Bronchial epithelial cell (primary cell): ENCODE measurements around the gene MAGI2. TPM values are rescaled to one million over a fixed set of nuclear protein-coding genes. Genes with fewer than 3 reads are reported as not detected.

ENCODE experiments used
- DNase-seq: peaks from one replicate; pipeline ENCODE4 v3.0.0-alpha.2; 2010; ENCODE audit warnings: low read depth
- FAIRE-seq: peaks from 2 replicates; lab custom pipeline; 2011; peaks lifted over from hg19 to GRCh38; lab: Jason Lieb, UNC
- H3K27me3 ChIP-seq: 2 replicates; pipeline ENCODE4 v1.5.1; 2011; ENCODE audit warnings: low read length; ENCODE audit not compliant: control insufficient read depth, insufficient read depth
- H3K36me3 ChIP-seq: 2 replicates; pipeline ENCODE4 v1.5.1; 2011; ENCODE audit warnings: low read length; ENCODE audit not compliant: control insufficient read depth, insufficient read depth
- H3K4me3 ChIP-seq: 2 replicates; pipeline ENCODE4 v1.5.1; 2011; ENCODE audit warnings: mild to moderate bottlenecking, low read depth, low read length, control low read depth
- CTCF ChIP-seq: IDR thresholded peaks from 2 replicates; pipeline ENCODE4 v1.5.1; 2011; ENCODE audit warnings: mild to moderate bottlenecking, moderate library complexity, low read length, control low read depth, inconsistent platforms; ENCODE audit not compliant: insufficient read depth, severe bottlenecking
- total RNA-seq: library from RNA; depleted of rRNA; stranded (reverse); fragments of >200 nt; gene quantifications from 2 replicates; pipeline ENCODE4 v1.2.1, GENCODE V29; 2014

MAGI2 gene
- total RNA-seq, 1 donor from 2014 or later = 2.6 TPM

DNA sequence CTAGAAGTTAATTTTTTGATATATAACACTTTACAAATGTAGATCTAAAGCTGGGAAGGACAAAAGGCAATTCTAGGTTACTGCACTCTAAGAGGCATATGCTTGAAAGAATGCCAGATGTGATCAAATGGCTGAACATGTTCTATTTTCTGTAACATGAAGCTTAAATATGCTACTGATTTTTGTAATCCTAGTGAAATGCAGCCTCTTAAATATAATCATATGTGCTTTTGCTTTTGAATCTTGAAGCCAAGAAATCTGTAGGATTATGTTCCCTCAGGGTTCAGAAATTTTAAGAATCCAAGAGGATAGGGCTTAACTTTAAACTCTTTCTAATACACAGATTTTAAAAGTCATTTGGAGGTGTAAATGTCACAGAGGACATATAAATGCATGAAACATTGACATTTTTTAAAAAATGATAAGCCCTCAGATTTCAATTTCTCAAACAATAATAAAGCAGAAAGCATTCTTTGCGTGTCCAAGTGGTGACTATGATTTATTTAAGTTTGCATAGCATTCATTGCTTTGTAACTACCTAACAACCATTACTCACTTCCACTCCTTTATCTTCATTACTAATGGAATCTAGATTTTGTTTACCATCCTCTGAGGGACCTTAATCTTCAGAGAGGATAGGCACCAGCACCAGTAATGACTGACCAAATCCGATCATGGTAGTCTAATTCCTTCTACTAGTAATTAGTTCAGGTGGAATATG is 170.4 kb downstream of the MAGI2 start:
- H3K27me3 ChIP-seq = no peaks in the 10 kb centered on the region
- no peak overlapping the region for H3K4me3 ChIP-seq
- no peak for FAIRE-seq
- H3K36me3 ChIP-seq = no peaks in the 10 kb centered on the region
- peak; percentile 85 for DNase-seq
- TF ChIP-seq CTCF = no peak

GRCh38 chr7:79282070-79282694 is 171.3 kb downstream of the MAGI2 start:
- FAIRE-seq (no peak), DNase-seq (peak; percentile 76)
- no peak overlapping the region for H3K4me3 ChIP-seq
- H3K27me3 ChIP-seq = no peaks in the 10 kb centered on the region
- no peaks in the 10 kb centered on the region for H3K36me3 ChIP-seq
- peak; percentile 48 for TF ChIP-seq CTCF

GRCh38 chr7:79281426-79281825 is 172.0 kb downstream of the MAGI2 start:
- Histone ChIP-seq H3K27me3 (no peaks in the 10 kb centered on the region), H3K36me3 (no peaks in the 10 kb centered on the region), H3K4me3 (no peak overlapping the region)
- no peak for TF ChIP-seq CTCF
- DNase-seq (no peak), FAIRE-seq (no peak)

DNA sequence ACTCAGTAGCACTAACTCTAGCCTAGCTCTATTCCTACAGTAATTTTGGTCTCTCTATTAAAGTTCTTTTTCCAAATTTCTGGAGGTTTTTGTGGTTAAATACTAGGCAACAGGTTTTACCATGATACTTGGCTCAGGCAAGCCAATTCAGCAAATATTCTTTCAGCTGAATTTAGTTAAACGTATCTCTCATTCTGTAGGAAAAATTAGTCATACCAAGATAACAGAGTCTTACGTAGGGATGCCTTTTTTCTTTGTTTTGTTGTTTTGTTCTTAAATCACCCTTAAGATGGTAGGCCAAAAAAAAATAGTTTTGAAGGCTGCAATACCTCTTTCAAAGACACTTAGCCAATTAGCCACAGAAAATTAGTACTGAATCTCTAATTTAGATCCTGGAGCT is 180.5 kb downstream of the MAGI2 start:
- FAIRE-seq = no peak
- DNase-seq = peak; percentile 26
- no peaks in the 10 kb centered on the region for H3K27me3 ChIP-seq
- TF ChIP-seq CTCF = no peak
- no peak overlapping the region for H3K4me3 ChIP-seq
- H3K36me3 ChIP-seq = no peaks in the 10 kb centered on the region

DNA sequence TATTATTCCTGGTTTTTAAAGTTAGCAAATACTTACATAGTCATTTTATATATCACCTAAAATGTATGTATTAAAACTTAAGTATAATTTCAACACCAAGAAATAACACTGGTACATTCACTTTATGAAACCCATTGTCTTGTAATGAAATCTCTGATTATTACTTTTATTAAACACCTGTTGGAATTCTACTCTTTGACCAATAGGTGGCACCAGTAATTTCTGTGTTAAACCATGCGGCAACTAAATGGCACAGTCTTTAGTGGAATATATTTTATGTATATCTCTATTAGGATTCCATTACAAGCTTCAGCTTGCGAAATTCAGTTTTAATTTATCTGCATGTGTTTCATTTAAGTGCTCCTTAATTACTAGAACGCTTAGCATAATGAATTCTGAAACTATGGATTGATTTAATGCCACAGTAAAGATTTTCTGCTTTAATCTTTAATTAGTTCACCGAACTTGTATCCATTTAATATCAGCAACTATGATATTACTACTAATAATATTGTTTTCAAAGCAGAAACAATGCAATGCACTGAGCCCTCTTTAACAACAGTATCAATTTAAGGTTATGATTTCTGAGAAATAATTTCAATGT is 181.3 kb downstream of the MAGI2 start:
- DNase-seq (peak; percentile 65), FAIRE-seq (no peak)
- Histone ChIP-seq H3K36me3 (no peaks in the 10 kb centered on the region), H3K4me3 (no peak overlapping the region), H3K27me3 (no peaks in the 10 kb centered on the region)
- TF ChIP-seq CTCF = peak; percentile 26
